HCT116 (cell line): ENCODE results near the gene PAX8. TPM values are rescaled to one million over a fixed set of nuclear protein-coding genes. Genes with fewer than 3 reads are reported as not detected.

Experiments used
- ATAC-seq: fragments of 200-7000 bp; cut with Tn5 transposase; 2 replicates; pipeline ENCODE4 v1.9.1; 2020; ENCODE audit warnings: mild to moderate bottlenecking, moderate library complexity
- BruUV-seq: library from RNA; stranded (reverse); fragments of 400-500 nt; replicated peaks from 2 replicates; lab custom pipeline; 2021; lab: Mats Ljungman, UMichigan
- CTCF ChIA-PET: fragments of 300-600 bp; sonication (Branson Sonifier 250); formaldehyde crosslinking; loops from one replicate; lab custom pipeline; 2021; ENCODE audit warnings: antibody characterized with exemption; lab: Charles Lee
- POLR2A ChIA-PET: fragments of 300-600, 350-600 bp; sonication (Branson Sonifier 250); formaldehyde crosslinking; loops from one replicate; lab custom pipeline; 2021; ENCODE audit warnings: antibody characterized with exemption; lab: Charles Lee
- RAD21 ChIA-PET, 2 experiments: fragments of 300-600 bp; sonication (Branson Sonifier 250); formaldehyde crosslinking; loops; one replicate each; lab custom pipeline; 2023; ENCODE audit warnings: low total read pairs in 2 of 2; ENCODE audit not compliant: uncharacterized antibody in 2 of 2, unreplicated experiment in 2 of 2, low non-redundant PET in 1 of 2; lab: Charles Lee
- DNase-seq: peaks from one replicate; pipeline ENCODE4 v3.0.0-alpha.2; 2010; ENCODE audit warnings: low read depth, low spot score
- H2AFZ ChIP-seq: fragments of 200-600 bp; shearing (Covaris generic), sonication (generic); 2 replicates; pipeline ENCODE4 v1.6.1; 2017; ENCODE audit warnings: low read depth, mixed run types, mixed read lengths, antibody characterized with exemption, low read length; ENCODE audit not compliant: poor library complexity, severe bottlenecking
- H3K27ac ChIP-seq: 2 replicates; pipeline ENCODE4 v1.5.1; 2012; ENCODE audit warnings: low read depth, low read length
- H3K27me3 ChIP-seq: fragments of 200-600 bp; sonication (generic); 2 replicates; pipeline ENCODE4 v1.6.1; 2016; ENCODE audit warnings: mixed run types, low read length, mixed read lengths; ENCODE audit not compliant: insufficient read depth
- H3K36me3 ChIP-seq, 2 experiments: fragments of 200-500 bp in 1 of 2; fragments of 200-600 bp in 1 of 2; sonication (Bioruptor generic) in 1 of 2; sonication (generic) in 1 of 2; 2 replicates each; pipeline versions ENCODE4 v1.5.1 to v1.6.1; 2014 to 2016; ENCODE audit warnings: low read length in 2 of 2, inconsistent platforms in 1 of 2, mixed read lengths in 1 of 2, mixed run types in 1 of 2; ENCODE audit not compliant: insufficient read depth in 2 of 2, control insufficient read depth in 1 of 2
- H3K4me1 ChIP-seq, 2 experiments: fragments of 200-600 bp in 1 of 2; sonication (generic) in 1 of 2; 2 replicates each; pipeline versions ENCODE4 v1.5.1 to v1.6.1; 2012 to 2017; ENCODE audit warnings: low read length in 2 of 2, inconsistent platforms in 1 of 2, mild to moderate bottlenecking in 1 of 2, mixed read lengths in 1 of 2, mixed run types in 1 of 2, moderate library complexity in 1 of 2; ENCODE audit not compliant: insufficient read depth in 2 of 2, control insufficient read depth in 1 of 2
- H3K4me2 ChIP-seq: fragments of 200-600 bp; sonication (generic); 2 replicates; pipeline ENCODE4 v1.6.1; 2017; ENCODE audit warnings: mixed run types, low read length, mixed read lengths
- H3K4me3 ChIP-seq, 2 experiments: fragments of 200-600 bp in 1 of 2; sonication (generic) in 1 of 2; replicated peaks in 1 of 2; 2 replicates each; pipeline ENCODE4 v1.5.1; 2011 to 2016; ENCODE audit warnings: low read length in 2 of 2, control low read depth in 1 of 2, low read depth in 1 of 2, mild to moderate bottlenecking in 1 of 2, mixed read lengths in 1 of 2, mixed run types in 1 of 2
- H3K79me2 ChIP-seq: fragments of 200-600 bp; sonication (generic); 2 replicates; pipeline ENCODE4 v1.6.1; 2017; ENCODE audit warnings: mild to moderate bottlenecking, mixed run types, low read length, moderate library complexity, mixed read lengths; ENCODE audit not compliant: insufficient read depth
- H3K9ac ChIP-seq: fragments of 200-600 bp; sonication (generic); 2 replicates; pipeline ENCODE4 v1.6.1; 2016; ENCODE audit warnings: low read length, mixed read lengths
- H3K9me2 ChIP-seq: fragments of 200-600 bp; sonication (generic), shearing (Covaris generic); 2 replicates; pipeline ENCODE4 v1.6.1; 2017; ENCODE audit warnings: mixed run types, mild to moderate bottlenecking, moderate library complexity; ENCODE audit not compliant: insufficient read depth
- H3K9me3 ChIP-seq, 2 experiments: fragments of 200-500 bp in 1 of 2; fragments of 200-600 bp in 1 of 2; sonication (Bioruptor generic) in 1 of 2; sonication (generic) in 1 of 2; 2 replicates each; pipeline ENCODE4 v1.6.1; 2014 to 2017; ENCODE audit warnings: low read length in 2 of 2, mixed read lengths in 2 of 2, inconsistent platforms in 1 of 2, low read depth in 1 of 2, mild to moderate bottlenecking in 1 of 2, mixed run types in 1 of 2, moderate library complexity in 1 of 2; ENCODE audit not compliant: control insufficient read depth in 1 of 2, insufficient read depth in 1 of 2
- H4K20me1 ChIP-seq: fragments of 200-600 bp; sonication (generic), shearing (Covaris generic); 2 replicates; pipeline ENCODE4 v1.6.1; 2017; ENCODE audit warnings: mixed run types, mild to moderate bottlenecking, moderate library complexity; ENCODE audit not compliant: insufficient read depth
- CBX3 ChIP-seq: IDR thresholded peaks from 2 replicates; pipeline ENCODE4 v1.6.1; 2012; ENCODE audit warnings: low read depth
- EGR1 ChIP-seq: IDR thresholded peaks from 2 replicates; pipeline ENCODE4 v1.6.1; 2012; ENCODE audit warnings: low read depth
- EZH2 ChIP-seq: fragments of 200-600 bp; sonication (generic); IDR thresholded peaks from 2 replicates; pipeline ENCODE4 v1.6.1; 2017; ENCODE audit warnings: antibody characterized with exemption, mixed run types
- EZH2phosphoT487 ChIP-seq: fragments of 200-600 bp; IDR thresholded peaks from 2 replicates; pipeline ENCODE4 v1.6.1; 2018; ENCODE audit warnings: antibody characterized with exemption, borderline replicate concordance
- FOSL1 ChIP-seq: IDR thresholded peaks from 2 replicates; pipeline ENCODE4 v1.6.1; 2012; ENCODE audit warnings: low read depth
- MAX ChIP-seq: IDR thresholded peaks from 2 replicates; pipeline ENCODE4 v1.6.1; 2012
- POLR2A ChIP-seq: IDR thresholded peaks from 2 replicates; pipeline ENCODE4 v1.7.0; 2011; ENCODE audit warnings: borderline replicate concordance; ENCODE audit not compliant: insufficient read depth, insufficient read length; ENCODE audit errors: extremely low read depth
- POLR2AphosphoS5 ChIP-seq: IDR thresholded peaks from 2 replicates; pipeline ENCODE4 v1.6.1; 2011; ENCODE audit warnings: mild to moderate bottlenecking, low read depth, low read length, moderate library complexity
- RAD21 ChIP-seq: IDR thresholded peaks from 2 replicates; pipeline ENCODE4 v1.6.1; 2012; ENCODE audit warnings: low read depth, mild to moderate bottlenecking
- SIN3A ChIP-seq: IDR thresholded peaks from 2 replicates; pipeline ENCODE4 v1.6.1; 2012; ENCODE audit warnings: low read depth
- SP1 ChIP-seq: IDR thresholded peaks from 2 replicates; pipeline ENCODE4 v1.6.1; 2012; ENCODE audit warnings: low read depth
- SRF ChIP-seq: IDR thresholded peaks from 2 replicates; pipeline ENCODE4 v1.6.1; 2012; ENCODE audit warnings: low read depth
- TCF7L2 ChIP-seq: IDR thresholded peaks from 2 replicates; pipeline ENCODE4 v1.7.0; 2011; ENCODE audit warnings: borderline replicate concordance, inconsistent platforms; ENCODE audit not compliant: insufficient read depth, insufficient read length; ENCODE audit errors: extremely low read depth
- YY1 ChIP-seq: IDR thresholded peaks from 2 replicates; pipeline ENCODE4 v1.6.1; 2011; ENCODE audit warnings: low read length, low read depth, moderate library complexity, mild to moderate bottlenecking; ENCODE audit not compliant: insufficient replicate concordance; ENCODE audit errors: extremely low read depth
- ZBTB33 ChIP-seq: IDR thresholded peaks from 2 replicates; pipeline ENCODE4 v1.6.1; 2011; ENCODE audit warnings: mild to moderate bottlenecking, low read length, moderate library complexity; ENCODE audit not compliant: insufficient replicate concordance; ENCODE audit errors: extremely low read depth
- ZFX ChIP-seq: fragments of 450-650 bp; IDR thresholded peaks from 2 replicates; pipeline ENCODE4 v1.6.1; 2017
- ZNF274 ChIP-seq: fragments of 200-500 bp; sonication (Bioruptor generic); IDR thresholded peaks from 2 replicates; pipeline ENCODE4 v1.6.1; 2014; ENCODE audit warnings: mild to moderate bottlenecking, low read depth, low read length, inconsistent platforms
- intact Hi-C: fragments of 100-400 bp; cut with micrococcal nuclease; formaldehyde crosslinking; loops from 2 replicates; pipeline ENCODE4 v1.10.0; 2022
- total RNA-seq: library from RNA; stranded (reverse); gene quantifications from one replicate; pipeline ENCODE4 v1.2.1, GENCODE V29; 2021; ENCODE audit not compliant: unreplicated experiment
- TF ChIP-seq, protein P1 (sequence below): IDR thresholded peaks from 2 replicates; pipeline ENCODE4 v1.6.1; 2012

PAX8 gene
- total RNA-seq, 1 experiment from 2014 or later = 4.4 TPM

DNA sequence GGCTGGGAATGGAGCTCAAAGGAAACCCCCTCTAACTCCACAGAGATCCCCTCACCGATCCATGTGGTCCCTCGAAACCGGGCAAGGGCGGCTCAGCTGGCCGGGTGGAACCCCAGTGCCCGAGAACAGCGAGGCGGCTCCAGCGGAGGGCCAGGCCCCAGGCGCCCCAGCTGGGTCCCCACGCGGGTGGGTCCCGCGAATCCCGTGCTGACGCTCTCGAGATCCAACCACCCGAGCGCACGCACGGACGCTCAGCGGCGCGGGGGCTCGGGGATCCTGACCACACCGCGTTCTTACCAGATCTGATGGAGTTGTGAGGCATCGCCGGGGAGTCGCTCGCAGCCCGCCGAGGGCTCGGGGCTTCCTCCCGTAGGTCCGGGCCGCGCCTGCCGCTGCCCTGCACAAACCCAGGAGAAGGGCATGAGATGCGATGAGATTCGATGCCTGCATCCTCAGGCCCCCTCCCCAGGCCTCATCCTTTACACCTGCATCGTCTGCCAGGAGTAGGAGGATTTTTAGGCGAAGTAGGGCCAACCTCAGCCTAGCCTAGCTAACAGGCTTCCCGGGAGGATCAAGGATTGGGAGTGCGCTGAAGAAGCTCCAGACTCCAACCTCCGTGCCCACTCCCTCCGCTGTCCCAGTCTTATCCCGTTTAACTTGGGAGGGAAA lies 514 bp downstream of the PAX8 start:
- no peak overlapping the region for H2AFZ ChIP-seq
- no peak overlapping the region for H3K4me2 ChIP-seq
- H3K36me3 ChIP-seq = no peaks in the 10 kb centered on the region
- H3K4me1 ChIP-seq = peaks cover 15% of the 10 kb centered on the region in 2 experiments
- ChIA-PET CTCF (no interaction called here), RAD21 (no interaction called here), POLR2A (no interaction called here)
- intact Hi-C loops = no loop called here
- no peak overlapping the region for H3K9ac ChIP-seq
- no peaks in the 10 kb centered on the region for H3K9me2 ChIP-seq
- ATAC-seq = no peak
- DNase-seq = no peak
- H3K4me3 ChIP-seq = no peak overlapping the region
- H3K27me3 ChIP-seq = no peaks in the 10 kb centered on the region
- BruUV-seq = no TSS peak
- H3K27ac ChIP-seq = no peak overlapping the region
- no peaks in the 10 kb centered on the region for H3K79me2 ChIP-seq
- TF ChIP-seq EZH2phosphoT487 (no peak), ZNF274 (no peak), SIN3A (no peak), FOSL1 (no peak), POLR2AphosphoS5 (no peak), MAX (no peak), ZFX (no peak), SP1 (no peak), CBX3 (no peak), POLR2A (no peak), RAD21 (no peak), EGR1 (no peak), TCF7L2 (no peak), EZH2 (no peak), SRF (no peak), YY1 (no peak), ZBTB33 (no peak)
- TF ChIP-seq, protein P1, sequence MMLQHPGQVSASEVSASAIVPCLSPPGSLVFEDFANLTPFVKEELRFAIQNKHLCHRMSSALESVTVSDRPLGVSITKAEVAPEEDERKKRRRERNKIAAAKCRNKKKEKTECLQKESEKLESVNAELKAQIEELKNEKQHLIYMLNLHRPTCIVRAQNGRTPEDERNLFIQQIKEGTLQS = no peak
- H4K20me1 ChIP-seq = no peaks in the 10 kb centered on the region
- no peaks in the 10 kb centered on the region for H3K9me3 ChIP-seq
